ENCODE data around the gene SLC4A2.

Gene SLC4A2

DNA sequence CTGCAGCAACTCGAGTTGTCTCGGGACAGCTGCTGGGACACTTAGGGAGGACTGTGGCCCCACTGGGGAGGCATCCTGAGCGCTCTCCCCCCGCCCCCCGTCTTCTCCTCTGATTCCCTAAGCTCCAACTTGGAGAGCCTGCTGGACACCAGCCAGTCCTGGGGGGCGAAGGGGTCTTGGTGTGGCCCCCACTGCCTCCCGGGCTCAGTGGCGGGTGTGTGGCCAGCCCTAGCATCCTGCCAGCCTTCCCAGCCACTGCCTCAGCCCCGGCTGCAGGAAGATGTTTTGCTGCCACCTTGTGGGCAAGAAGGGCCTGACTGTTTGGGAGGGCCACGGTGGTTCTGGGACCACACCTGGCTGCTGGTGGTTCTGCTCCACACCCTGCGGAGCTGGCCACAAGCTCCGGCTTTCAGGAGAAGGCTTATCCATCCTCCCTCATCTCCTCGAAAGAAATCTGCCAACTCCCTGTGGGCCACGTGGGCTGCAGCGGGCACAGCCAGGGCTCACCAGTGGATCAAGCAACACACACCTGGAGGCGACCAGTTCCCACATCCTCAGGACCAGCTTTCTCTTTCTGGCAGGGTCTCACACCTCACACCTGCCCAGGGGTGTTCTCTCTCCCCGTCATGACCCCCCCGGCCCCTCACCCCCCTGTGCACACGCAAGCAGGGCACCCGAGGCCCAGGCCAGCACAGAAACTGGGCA lies 51.7 kb downstream of the SLC4A2 start:
- Histone ChIP-seq H3K9ac (ENCODE audit: low read length in 2 of 2) (no peak overlapping the region), H3K36me3 (ENCODE audit: control insufficient read depth in 2 of 2, insufficient read depth in 2 of 2, low read length in 2 of 2) (no peaks in the 10 kb centered on the region), H3K4me3 (ENCODE audit: low read length in 2 of 2) (peak overlapping the region in 1 of 2 donors; percentile 22), H3K4me1 (ENCODE audit: control insufficient read depth, insufficient read depth, low read length) (peaks cover 37% of the 10 kb centered on the region), H3K27me3 (ENCODE audit: control insufficient read depth in 1 of 2, insufficient read depth in 2 of 2, low read length in 2 of 2) (no peaks in the 10 kb centered on the region), H3K9me3 (ENCODE audit: control insufficient read depth in 2 of 2, low read length in 2 of 2) (no peaks in the 10 kb centered on the region), H3K27ac (ENCODE audit: low read length) (no peak overlapping the region)

DNA sequence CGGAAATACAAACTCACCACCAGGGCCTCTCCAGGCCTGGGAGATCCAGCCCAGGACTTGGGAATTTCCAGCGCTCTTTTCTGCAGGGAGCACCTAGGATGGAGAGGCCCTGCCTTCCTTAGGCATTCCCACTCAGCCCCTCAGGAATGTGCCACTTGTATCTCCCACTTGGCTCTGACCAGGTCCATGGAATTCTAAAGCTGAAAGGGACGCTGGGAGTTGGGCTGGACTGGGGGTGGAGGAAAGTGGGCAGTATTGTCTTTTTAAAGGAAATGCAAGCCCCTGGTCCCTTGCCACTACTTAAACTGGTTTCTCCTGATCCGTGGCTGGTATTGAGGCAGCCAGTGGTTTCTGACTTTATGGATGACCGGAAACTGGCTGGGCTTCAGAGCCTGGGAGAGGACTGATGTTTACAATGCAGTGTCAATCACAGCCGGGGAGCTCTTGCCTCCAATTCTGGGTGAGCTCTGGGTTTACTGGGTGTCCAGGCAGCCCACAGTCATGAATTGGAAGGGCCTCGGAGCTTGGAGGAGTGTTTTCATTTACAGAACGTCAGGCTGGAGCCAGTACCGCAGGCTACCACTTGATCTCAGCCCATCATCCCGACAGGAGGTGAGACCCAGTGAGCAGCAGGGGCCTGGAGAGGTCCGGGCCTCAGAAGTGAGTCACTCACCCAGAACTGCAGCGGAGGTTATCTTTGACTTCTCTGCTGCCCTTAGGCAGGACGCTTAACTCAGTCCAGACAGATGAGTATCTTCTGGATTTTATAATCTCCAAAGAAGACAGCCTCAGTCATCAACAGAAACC lies 54.2 kb downstream of the SLC4A2 start:
- H3K27me3 ChIP-seq (ENCODE audit: control insufficient read depth in 1 of 2, insufficient read depth in 2 of 2, low read length in 2 of 2), result no peaks in the 10 kb centered on the region
- H3K27ac ChIP-seq (ENCODE audit: low read length), result no peak overlapping the region
- no peaks in the 10 kb centered on the region for H3K9me3 ChIP-seq (ENCODE audit: control insufficient read depth in 2 of 2, low read length in 2 of 2)
- no peak overlapping the region for H3K4me3 ChIP-seq (ENCODE audit: low read length in 2 of 2)
- peaks cover 37% of the 10 kb centered on the region for H3K4me1 ChIP-seq (ENCODE audit: control insufficient read depth, insufficient read depth, low read length)
- peaks cover 4 to 6% of the 10 kb centered on the region in 2 donors for H3K36me3 ChIP-seq (ENCODE audit: control insufficient read depth in 2 of 2, insufficient read depth in 2 of 2, low read length in 2 of 2)
- no peak overlapping the region for H3K9ac ChIP-seq (ENCODE audit: low read length in 2 of 2)

DNA sequence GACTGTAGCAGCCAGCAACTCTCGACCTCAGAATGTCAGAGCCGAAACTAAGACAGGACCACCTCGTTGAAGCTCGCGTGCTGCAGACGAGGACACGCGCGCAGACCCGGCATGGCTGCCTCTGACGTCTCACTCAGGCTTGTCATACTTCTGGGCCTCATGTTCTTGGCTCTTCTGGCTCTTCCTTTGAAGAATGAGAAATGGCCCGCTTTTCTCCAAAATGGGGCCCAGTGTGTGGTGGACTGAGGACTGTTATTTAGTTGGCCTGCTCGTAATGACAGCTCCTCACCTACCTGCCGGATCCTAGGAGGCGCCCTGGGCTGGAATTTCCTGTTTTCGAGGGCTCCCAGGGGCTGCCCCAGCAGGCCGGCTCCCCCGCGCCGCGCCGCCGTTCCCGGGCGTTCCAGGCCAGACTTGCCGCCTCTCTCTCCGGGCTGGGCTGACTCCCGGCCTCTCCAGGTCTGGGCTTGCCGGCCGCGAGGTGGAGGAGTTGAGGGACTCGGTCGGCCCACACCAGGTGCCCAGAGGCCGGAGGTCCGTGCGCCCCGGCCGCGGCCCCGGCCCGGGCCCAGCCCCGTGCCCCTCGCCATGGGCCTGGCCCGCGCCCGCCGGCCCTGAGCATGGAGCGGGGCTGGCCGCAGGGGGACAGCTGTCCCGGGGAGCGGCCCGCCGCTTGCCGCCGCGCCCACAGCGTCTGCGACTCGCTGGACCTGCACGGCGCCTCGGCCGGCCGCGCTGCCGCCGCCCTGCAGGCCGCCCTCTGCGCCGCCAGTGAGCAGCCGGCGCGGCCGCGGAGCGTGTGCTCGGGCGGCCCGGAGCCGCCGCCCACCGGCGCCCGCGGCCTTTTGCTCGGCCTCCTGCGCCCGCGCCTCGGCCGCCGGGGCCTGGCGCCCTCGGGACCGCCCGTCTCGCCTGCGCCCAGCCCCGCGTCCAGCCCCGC lies 55.0 kb downstream of the SLC4A2 start:
- H3K27ac ChIP-seq (ENCODE audit: low read length), result no peak overlapping the region
- peaks cover 33% of the 10 kb centered on the region for H3K4me1 ChIP-seq (ENCODE audit: control insufficient read depth, insufficient read depth, low read length)
- peaks cover 11 to 15% of the 10 kb centered on the region in 2 donors for H3K36me3 ChIP-seq (ENCODE audit: control insufficient read depth in 2 of 2, insufficient read depth in 2 of 2, low read length in 2 of 2)
- H3K27me3 ChIP-seq (ENCODE audit: control insufficient read depth in 1 of 2, insufficient read depth in 2 of 2, low read length in 2 of 2), result no peaks in the 10 kb centered on the region
- H3K9ac ChIP-seq (ENCODE audit: low read length in 2 of 2), result no peak overlapping the region
- peak overlapping the region in 1 of 2 donors; percentile 47 for H3K4me3 ChIP-seq (ENCODE audit: low read length in 2 of 2)
- no peaks in the 10 kb centered on the region for H3K9me3 ChIP-seq (ENCODE audit: control insufficient read depth in 2 of 2, low read length in 2 of 2)

DNA sequence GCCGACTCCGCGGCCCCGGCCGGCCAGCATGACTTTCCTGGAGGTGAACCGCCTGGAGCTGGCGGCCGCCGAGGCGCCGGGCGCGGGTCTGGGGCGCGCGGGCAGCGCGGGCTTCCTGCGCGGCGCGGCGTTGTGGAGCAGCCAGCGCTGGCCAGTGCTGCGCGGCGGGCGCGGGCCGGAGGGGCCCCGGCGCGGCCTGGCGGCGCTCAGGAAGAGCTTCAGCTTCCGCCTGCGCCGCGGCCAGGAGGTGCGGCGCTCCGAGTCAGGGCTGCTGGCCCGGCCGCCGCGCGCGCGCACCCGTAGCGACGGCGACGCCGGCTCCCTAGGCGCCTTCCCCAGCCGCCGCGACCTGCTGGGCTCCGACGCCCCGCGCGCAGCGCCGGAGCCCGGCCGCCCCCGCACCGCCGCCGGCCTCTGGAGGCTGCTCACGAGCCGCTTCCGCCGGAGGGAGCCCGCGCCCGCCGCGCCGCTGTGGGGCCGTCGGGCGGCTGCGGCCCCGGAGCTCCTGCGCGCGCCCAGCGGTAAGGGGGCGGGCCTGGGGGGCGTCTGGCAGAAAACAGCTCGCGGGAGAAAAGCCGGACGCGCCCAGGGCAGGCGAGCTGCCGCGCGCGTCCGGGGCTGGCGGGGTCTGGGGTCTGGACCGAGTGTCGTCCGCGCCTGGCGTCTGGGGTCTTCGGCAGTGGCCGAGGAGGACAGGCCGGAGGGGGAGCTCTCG lies 55.9 kb downstream of the SLC4A2 start:
- no peaks in the 10 kb centered on the region for H3K27me3 ChIP-seq (ENCODE audit: control insufficient read depth in 1 of 2, insufficient read depth in 2 of 2, low read length in 2 of 2)
- no peaks in the 10 kb centered on the region for H3K9me3 ChIP-seq (ENCODE audit: control insufficient read depth in 2 of 2, low read length in 2 of 2)
- H3K9ac ChIP-seq (ENCODE audit: low read length in 2 of 2), result no peak overlapping the region
- H3K36me3 ChIP-seq (ENCODE audit: control insufficient read depth in 2 of 2, insufficient read depth in 2 of 2, low read length in 2 of 2), result peaks cover 11 to 19% of the 10 kb centered on the region in 2 donors
- peak overlapping the region in 1 of 2 donors; percentile 47 for H3K4me3 ChIP-seq (ENCODE audit: low read length in 2 of 2)
- peaks cover 25% of the 10 kb centered on the region for H3K4me1 ChIP-seq (ENCODE audit: control insufficient read depth, insufficient read depth, low read length)
- H3K27ac ChIP-seq (ENCODE audit: low read length), result no peak overlapping the region

DNA sequence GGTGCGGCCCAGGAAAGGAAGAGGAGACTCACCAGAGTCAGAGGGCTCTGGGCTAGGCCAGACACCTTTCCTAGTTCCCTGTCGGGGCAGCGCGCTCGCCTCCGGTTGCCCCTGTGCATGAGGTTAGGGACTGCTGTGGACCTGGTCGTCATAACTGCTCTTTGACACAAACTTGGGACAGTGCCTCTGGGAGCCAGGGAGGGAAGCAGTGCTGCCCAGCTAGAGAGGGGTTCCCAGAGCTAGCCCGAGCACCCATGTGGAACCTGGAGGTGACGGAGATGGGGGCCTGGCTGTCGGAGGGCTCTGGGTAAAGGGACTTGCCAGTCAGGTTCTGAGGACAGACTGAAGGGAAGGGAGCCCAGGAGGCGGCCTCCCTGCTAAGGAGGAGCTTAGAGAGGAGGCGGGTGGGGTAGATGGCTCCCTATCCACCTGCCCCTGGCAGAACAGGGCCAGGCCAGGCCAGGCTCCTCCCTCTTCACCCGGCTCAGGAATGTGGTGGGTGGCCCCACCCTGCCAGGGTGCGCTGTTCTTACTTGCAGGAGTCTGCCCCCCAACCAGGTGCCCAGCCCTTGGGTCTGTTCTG lies 56.5 kb downstream of the SLC4A2 start:
- Histone ChIP-seq H3K4me1 (ENCODE audit: control insufficient read depth, insufficient read depth, low read length) (peaks cover 18% of the 10 kb centered on the region), H3K27ac (ENCODE audit: low read length) (no peak overlapping the region), H3K36me3 (ENCODE audit: control insufficient read depth in 2 of 2, insufficient read depth in 2 of 2, low read length in 2 of 2) (peaks cover 11 to 25% of the 10 kb centered on the region in 2 donors), H3K27me3 (ENCODE audit: control insufficient read depth in 1 of 2, insufficient read depth in 2 of 2, low read length in 2 of 2) (no peaks in the 10 kb centered on the region), H3K9me3 (ENCODE audit: control insufficient read depth in 2 of 2, low read length in 2 of 2) (no peaks in the 10 kb centered on the region), H3K4me3 (ENCODE audit: low read length in 2 of 2) (peak overlapping the region in 1 of 2 donors; percentile 47), H3K9ac (ENCODE audit: low read length in 2 of 2) (no peak overlapping the region)

DNA sequence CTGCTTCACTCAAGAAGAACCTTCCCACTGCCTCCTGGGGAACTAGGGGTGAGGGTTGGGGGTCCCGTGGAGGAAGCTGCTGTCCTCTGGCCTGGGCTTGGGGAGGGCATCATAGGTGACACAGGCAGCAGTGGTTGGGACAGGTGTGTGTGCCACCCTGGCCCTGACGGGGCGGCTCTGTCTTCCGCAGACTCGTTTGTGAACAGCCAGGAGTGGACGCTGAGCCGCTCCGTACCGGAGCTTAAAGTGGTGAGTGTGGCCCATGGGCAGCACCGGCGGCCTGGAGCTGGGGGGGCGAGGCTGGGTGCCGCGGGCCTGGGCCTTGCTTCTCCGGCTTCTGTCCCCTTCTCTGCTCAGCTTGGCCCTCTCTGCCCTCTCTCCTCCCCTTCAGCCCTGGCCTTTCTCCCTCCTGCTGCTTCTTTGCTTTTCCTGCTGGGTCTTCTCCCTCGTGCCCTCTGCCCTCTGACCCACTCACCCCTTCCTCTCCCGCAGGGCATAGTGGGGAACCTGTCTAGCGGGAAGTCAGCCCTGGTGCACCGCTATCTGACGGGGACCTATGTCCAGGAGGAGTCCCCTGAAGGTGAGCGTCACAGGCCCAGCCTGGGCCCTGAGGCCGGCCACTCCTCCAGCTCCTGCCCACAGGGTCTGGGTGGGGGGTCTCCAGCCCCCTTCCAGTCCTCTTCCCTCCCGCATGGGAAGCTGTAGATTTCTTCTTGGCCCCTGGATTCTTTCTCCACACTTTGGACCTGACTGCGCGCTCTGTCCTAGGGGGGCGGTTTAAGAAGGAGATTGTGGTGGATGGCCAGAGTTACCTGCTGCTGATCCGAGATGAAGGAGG lies 57.4 kb downstream of the SLC4A2 start:
- H3K4me3 ChIP-seq (ENCODE audit: low read length in 2 of 2), result no peak overlapping the region
- H3K36me3 ChIP-seq (ENCODE audit: control insufficient read depth in 2 of 2, insufficient read depth in 2 of 2, low read length in 2 of 2), result peaks cover 11 to 34% of the 10 kb centered on the region in 2 donors
- no peak overlapping the region for H3K9ac ChIP-seq (ENCODE audit: low read length in 2 of 2)

DNA sequence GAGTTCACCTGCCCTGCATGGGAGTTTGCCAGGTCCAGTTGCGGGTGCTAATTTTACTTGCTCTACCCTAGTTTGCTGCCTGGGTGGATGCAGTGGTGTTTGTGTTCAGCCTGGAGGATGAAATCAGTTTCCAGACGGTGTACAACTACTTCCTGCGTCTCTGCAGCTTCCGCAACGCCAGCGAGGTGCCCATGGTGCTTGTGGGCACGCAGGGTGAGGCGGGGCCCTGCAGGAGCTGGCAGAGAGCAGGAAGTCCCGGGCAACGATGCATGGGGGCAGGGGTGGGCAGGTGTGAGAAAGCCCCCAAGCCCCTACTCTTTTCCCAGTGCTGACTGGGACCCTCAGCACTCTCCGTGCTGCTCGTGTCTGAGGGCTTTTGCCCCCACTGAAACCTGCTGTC lies 58.2 kb downstream of the SLC4A2 start:
- Histone ChIP-seq H3K4me1 (ENCODE audit: control insufficient read depth, insufficient read depth, low read length) (peaks cover 15% of the 10 kb centered on the region), H3K4me3 (ENCODE audit: low read length in 2 of 2) (no peak overlapping the region), H3K9ac (ENCODE audit: low read length in 2 of 2) (no peak overlapping the region), H3K9me3 (ENCODE audit: control insufficient read depth in 2 of 2, low read length in 2 of 2) (no peaks in the 10 kb centered on the region), H3K27me3 (ENCODE audit: control insufficient read depth in 1 of 2, insufficient read depth in 2 of 2, low read length in 2 of 2) (no peaks in the 10 kb centered on the region), H3K36me3 (ENCODE audit: control insufficient read depth in 2 of 2, insufficient read depth in 2 of 2, low read length in 2 of 2) (peaks cover 11 to 34% of the 10 kb centered on the region in 2 donors), H3K27ac (ENCODE audit: low read length) (no peak overlapping the region)

More for the DNA sequence above, 57.4 kb downstream of the SLC4A2 start:
- H3K4me1 ChIP-seq (ENCODE audit: control insufficient read depth, insufficient read depth, low read length), result peaks cover 15% of the 10 kb centered on the region
- no peaks in the 10 kb centered on the region for H3K27me3 ChIP-seq (ENCODE audit: control insufficient read depth in 1 of 2, insufficient read depth in 2 of 2, low read length in 2 of 2)
- no peak overlapping the region for H3K27ac ChIP-seq (ENCODE audit: low read length)
- no peaks in the 10 kb centered on the region for H3K9me3 ChIP-seq (ENCODE audit: control insufficient read depth in 2 of 2, low read length in 2 of 2)

DNA sequence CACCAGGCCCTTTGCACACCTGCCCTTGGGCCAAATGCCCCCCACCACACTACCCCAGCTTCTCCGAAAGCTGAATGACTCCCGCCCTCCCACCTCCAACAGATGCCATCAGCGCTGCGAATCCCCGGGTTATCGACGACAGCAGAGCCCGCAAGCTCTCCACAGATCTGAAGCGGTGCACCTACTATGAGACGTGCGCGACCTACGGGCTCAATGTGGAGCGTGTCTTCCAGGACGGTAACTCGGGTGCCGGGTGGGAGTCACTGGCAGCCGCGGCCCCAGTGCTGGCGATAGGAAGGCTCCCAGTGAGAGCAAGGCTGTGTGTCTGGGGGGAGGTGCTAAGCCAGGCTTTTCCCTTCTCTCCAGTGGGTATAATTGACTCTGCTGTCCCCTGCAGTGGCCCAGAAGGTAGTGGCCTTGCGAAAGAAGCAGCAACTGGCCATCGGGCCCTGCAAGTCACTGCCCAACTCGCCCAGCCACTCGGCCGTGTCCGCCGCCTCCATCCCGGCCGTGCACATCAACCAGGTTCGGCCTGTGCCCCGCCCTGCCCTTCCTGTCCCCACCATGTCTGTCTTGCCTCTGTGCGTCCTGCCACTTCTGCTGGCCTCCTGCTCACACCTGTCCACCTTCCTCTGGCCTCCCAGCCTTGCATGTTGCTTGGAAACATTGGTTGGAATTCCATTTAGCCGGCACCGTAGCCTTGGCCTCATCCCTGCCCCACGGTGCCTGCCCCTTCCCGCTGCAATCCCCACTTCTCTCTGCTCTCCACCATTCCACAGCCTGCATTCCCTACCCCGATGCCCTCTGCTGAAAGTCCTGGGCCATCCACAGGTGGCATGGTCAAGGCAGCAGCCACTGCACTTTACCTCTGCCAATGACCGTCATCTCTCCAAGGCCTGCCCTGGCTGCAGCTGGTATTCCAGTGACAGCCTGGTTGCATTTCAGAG lies 59.0 kb downstream of the SLC4A2 start:
- H3K9ac ChIP-seq (ENCODE audit: low read length in 2 of 2), result no peak overlapping the region
- H3K27me3 ChIP-seq (ENCODE audit: control insufficient read depth in 1 of 2, insufficient read depth in 2 of 2, low read length in 2 of 2), result no peaks in the 10 kb centered on the region
- no peaks in the 10 kb centered on the region for H3K9me3 ChIP-seq (ENCODE audit: control insufficient read depth in 2 of 2, low read length in 2 of 2)
- peaks cover 12% of the 10 kb centered on the region for H3K4me1 ChIP-seq (ENCODE audit: control insufficient read depth, insufficient read depth, low read length)
- H3K36me3 ChIP-seq (ENCODE audit: control insufficient read depth in 2 of 2, insufficient read depth in 2 of 2, low read length in 2 of 2), result peaks cover 11 to 36% of the 10 kb centered on the region in 2 donors
- H3K27ac ChIP-seq (ENCODE audit: low read length), result no peak overlapping the region
- H3K4me3 ChIP-seq (ENCODE audit: low read length in 2 of 2), result no peak overlapping the region
